GM19372 (cell line): ENCODE results near the gene KCNQ4.

Source experiments
- ATAC-seq: cut with Tn5 transposase; IDR thresholded peaks from one replicate; pipeline ENCODE4 v1.9.1; 2021; ENCODE audit warnings: mild to moderate bottlenecking, low read depth, moderate library complexity; ENCODE audit not compliant: unreplicated experiment

KCNQ4 gene

DNA sequence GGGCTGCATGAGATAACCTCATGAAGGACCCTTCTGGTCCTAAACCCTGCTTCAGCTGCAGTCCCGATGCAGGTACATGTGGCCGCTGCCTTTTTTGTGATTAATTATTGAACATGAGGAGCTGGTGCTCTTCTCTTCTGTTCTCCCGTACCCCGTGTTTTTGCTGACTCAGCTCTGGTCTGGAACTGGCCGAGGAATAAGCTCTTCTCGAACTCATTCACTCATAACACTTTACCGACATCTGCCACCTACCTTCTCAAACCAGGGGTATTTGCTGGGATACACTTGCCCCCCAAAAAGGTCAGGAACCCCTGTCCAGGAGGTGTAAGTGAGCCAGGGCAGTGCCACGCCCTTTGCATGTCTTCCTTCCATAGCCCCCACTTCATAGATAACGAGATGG lies 31.8 kb downstream of the KCNQ4 start:
- ATAC-seq, result no peak

DNA sequence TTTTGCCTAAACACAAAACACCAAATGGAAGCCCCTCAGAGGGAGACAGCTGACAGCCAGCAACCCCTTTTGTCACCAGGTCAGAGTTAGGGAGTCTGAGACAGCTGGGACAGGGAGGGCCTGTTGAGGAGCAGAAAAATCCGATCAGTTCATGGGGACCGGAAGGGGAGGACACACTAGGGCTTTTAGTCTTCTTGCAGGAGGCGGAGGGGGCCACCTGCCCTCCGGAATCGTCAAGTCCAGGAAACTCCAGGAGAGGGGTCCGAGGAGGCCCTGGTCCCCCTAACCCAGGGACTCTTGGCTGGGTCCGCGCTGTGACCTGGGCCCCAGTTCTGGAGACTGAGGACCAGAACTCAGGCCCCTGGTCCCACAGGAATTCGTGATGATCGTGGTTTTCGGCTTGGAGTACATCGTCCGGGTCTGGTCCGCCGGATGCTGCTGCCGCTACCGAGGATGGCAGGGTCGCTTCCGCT lies 34.2 kb downstream of the KCNQ4 start:
- no peak for ATAC-seq

DNA sequence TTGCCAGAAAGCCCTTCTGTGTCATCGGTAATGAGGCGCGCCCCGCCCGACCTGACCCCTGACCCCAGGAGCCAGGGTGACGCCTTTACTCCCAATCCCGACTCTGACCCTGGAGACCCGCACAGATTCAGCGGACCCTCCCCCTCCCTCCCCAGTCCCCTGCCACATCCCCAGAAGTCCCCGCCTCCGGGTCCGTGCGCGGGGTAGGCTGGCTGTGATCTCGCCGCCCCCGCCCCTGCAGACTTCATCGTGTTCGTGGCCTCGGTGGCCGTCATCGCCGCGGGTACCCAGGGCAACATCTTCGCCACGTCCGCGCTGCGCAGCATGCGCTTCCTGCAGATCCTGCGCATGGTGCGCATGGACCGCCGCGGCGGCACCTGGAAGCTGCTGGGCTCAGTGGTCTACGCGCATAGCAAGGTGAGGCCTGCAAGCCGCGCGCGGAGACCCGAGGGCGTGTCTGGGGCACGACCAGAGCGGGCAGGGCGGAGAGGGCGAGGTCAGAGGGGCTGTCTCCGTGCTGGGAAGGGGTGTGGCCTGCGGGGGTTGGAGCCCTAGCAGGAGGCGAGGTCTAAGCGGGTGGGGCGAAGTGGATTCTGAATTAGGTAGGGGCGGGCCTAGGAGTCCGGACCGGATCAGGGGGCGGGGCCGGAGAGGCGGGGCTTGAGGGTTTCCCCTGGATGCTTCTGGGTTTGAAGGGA lies 34.8 kb downstream of the KCNQ4 start:
- peak; percentile 85 for ATAC-seq

DNA sequence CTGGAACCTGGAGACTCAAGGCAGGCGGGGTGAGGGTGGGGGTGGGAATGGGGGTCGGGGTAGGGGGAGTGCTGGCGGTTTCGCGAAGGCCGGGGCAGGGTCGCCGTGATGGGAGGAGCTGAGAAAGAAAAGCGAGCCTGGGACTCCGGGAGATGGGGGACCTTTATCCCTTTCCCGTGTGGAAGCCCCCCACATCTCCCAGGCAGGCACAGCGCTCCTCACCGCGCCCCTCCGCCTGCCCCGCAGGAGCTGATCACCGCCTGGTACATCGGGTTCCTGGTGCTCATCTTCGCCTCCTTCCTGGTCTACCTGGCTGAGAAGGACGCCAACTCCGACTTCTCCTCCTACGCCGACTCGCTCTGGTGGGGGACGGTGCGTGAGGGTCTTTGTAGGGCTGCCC lies 35.5 kb downstream of the KCNQ4 start:
- ATAC-seq, result no peak

DNA sequence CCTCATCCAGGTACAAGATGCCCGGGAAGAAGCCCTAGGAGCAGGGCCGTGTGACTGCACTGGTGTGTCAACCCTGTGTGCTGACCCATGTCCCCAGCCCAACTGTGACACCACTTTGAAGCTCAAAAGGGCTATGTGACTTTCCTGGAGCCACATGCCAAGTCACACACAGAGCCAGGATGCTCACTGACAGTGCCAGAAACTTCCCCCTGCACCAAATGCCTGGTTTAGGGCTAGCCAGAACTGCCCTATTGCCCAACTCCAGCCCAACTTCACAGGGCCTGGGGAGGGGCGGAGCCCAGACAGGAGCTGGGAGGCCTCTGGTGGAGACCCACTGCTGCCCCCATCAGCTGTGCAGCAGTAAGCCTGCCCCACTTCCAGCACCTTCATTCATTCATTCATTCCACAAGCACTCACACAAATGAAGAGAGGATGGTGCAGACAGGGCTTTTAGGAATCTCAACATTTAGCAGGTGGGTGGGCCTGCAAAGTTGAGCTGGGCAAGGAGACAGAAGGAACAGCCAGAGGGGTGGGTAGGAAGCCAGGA lies 36.7 kb downstream of the KCNQ4 start:
- no peak for ATAC-seq

DNA sequence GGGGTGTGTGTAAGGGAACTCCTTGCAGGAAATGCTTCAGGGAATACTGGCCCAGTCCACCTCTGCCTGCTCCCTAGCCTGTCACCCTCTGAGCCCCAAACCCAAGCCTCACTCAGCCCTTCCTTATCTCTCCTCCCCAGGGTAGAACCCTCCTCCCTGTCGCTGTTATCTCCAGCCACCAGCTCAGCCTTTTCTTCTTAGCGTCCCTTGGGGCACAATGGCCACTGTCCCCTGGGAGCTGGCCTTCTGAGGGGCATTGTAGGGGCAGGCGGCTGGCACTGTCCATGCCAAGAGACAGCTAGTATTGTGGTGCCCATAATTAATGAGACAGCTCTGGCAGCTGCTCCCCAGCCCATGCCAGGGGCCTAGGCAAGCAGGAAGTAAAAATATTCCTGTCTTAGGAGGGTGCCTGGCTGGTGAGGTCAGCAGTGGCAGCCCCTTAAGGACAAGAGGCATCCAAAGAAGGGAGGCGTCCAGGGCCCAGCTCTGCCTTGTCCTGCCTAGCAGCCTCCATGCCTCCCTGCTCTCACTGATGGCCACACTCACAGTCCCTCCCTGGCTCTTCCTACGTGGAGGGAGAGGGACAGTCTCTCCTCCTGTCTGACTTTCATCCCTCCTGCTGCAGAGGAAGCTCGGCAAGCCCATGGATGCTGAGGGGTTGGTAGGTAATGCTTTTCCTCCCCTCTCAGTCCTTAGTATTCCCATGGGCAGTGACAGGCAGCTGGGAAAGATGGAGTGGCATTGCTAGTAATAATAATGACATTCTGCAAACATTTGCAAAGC lies 37.5 kb downstream of the KCNQ4 start:
- ATAC-seq, result no peak

DNA sequence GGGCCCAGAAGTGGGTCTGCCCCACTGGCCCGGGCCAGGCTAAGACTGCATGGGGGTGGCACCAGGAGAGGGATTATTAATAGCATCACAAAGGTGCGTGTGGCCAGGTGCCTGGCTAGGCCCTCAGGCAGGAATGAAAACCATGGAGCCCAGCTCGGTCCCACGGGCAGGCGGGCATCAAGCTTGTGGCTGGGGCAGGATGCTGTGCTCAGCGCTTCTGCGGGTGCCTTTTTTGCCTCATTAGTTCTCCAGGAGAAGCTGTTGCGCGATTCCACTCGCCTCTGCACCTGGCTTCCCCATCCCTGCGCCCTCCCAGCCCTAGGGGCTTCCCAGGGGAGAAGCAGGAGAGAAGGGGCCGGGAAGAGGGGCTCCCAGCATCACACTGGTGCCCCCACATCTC lies 39.3 kb downstream of the KCNQ4 start:
- no peak for ATAC-seq

DNA sequence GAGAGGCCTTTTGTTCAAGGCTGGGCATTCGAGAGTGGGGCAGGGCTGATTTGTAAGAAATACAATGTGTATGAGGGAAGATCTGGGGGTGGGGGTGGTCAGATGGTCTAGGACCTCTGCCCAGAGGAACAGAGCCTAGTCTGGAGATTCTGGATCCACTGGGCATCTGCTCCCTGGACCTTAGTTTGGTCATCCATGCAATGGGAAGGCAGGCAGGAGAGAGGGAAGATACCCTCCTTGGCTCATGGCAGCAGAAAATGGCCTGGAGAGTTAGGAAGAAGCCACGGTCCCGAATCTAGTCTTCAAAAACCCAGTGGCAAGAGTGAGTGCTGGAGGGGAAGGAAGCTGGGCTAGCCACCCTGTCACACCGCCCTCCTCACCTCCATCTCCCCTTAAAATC lies 39.8 kb downstream of the KCNQ4 start:
- ATAC-seq, result no peak

DNA sequence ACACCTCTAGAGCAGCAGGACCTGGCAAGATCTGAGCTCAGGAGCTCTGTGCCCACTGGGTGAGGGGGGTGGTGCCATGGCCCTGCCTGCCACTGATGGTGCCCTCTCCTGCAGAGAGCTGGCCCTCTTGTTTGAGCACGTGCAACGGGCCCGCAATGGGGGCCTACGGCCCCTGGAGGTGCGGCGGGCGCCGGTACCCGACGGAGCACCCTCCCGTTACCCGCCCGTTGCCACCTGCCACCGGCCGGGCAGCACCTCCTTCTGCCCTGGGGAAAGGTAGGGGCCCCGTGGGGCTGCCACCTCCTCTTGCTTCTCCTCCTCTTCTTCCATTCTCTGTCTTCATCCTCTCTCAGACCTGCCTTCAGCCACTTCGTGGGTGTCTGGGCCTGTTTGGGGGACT lies 40.4 kb downstream of the KCNQ4 start:
- no peak for ATAC-seq

DNA sequence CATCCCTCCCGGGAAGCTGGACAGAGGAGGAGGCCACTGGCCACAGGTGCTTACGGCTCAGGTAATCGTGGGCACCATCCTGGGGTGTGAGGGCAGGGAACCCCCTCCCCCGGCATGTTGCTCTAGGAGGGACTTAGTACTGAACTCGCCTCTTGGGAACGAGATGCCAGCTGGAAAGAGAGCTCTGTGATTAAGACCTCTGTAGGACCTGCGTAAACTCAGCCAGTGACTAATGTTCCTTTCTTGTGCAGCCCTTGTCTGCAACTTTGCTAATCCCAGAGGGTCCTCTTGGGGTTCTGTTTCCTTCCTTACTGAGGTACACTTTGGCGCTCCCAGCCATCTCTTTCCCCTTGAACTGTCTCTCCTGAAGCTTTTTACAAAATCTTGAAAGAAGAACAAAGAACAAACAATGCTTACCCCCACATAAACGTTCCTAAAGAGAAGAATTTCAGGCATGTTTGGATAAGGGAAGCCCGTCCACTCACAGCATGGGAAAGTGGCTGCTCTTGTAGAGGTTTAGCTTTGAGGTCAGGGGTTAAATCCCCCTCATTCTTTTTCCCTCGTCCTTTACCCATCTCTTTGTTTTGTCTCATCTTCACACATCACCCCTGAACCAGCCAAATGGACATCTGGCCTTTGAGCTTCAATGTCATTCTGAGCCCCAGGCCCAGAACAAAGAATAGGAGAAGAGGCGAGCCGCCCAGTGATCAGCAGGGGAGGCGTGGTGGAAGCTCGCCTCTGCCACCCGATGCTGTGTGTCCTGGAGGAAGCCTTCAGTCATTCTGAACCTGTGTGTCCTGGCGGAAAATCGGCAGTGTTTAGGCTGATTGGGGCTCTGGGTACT lies 41.2 kb downstream of the KCNQ4 start:
- ATAC-seq, result no peak

DNA sequence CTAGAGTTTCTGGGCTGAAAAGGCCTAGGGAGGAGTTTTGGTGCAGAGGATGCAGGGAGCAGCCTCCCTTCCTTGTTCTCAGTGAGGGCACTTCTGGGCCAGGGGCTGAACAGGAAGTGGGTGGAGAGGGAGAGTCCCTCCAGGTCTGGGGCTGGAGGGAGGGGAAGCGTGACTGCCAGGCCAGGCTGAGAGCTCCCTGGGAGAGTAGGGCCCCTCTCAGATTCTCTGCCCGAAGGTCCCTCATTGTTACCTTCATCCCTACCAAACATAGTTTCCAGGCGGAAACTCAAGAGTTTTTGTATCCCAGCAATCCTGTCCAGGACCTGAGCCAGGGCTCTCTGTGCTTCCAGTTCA lies 41.8 kb downstream of the KCNQ4 start:
- no peak for ATAC-seq

DNA sequence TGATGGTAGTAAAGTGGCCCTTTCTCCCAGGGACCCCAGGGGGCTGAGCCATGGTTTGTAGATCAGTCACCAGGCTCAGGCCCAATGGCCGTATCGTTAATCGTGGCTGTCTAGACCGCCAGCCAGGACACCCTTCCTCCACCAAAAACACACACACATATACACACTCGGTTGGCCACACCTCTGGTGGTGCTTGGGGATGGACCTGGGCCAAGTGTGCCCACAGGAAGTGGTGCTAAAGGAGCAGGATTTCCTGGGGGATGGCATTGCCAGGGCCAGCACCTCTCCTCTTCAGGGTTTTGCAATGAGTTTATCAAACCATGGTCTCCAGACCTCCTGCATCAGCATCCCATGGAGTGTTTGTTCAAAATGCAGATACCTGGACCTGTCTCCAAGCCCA lies 42.4 kb downstream of the KCNQ4 start:
- no peak for ATAC-seq

DNA sequence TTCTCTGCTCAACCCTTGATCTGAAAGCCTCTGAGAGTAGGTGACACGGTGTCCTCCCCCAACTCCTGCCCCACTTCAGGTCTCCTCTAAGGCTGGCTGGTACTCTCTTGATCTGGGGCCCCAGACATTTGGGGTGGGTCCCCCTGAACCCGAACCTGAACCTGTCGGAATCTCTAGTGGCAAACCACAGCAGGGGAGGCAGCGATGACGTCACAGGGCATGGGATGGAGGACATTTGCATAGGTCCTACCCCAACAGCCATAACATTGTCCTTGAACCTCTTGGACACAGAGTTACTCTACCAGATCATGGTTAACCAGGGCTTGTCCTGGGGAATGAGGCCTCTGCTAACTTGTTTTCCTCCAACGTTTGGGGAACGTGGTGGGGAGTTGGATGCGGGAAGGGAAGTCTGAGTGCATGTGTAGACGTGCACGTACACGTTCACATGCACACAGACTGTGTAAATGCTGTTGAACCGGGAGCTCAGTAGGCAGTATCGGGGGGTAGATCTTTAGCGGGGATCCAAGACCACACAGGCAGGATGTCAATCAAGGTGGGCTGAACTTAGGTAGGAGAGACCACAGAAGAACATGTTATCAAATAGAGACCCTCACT lies 46.2 kb downstream of the KCNQ4 start:
- ATAC-seq, result no peak

DNA sequence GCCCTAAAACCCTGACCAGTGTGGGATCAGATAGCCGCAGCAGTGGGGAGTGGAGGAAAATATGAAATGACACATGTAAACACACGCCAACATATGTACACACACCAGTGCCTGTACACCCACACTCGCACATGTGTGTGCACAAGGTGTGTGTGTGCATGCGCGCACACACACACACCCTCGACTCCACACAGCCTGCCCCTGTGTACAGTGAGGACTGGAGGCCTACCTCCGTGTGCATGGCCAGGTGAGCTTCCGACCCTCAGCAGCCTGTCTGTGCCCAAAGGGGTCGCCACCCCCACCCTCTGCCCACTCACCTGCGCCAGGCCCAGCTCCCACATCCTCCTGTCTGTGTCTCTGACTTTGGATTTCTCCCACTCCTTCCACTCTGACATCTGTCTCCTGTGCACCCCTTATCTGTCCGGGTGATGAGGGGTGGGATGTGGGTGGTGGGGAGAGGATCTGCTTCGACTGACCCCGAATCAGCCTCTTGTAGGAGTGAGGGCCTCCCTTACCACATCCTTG lies 46.9 kb downstream of the KCNQ4 start:
- ATAC-seq, result no peak

DNA sequence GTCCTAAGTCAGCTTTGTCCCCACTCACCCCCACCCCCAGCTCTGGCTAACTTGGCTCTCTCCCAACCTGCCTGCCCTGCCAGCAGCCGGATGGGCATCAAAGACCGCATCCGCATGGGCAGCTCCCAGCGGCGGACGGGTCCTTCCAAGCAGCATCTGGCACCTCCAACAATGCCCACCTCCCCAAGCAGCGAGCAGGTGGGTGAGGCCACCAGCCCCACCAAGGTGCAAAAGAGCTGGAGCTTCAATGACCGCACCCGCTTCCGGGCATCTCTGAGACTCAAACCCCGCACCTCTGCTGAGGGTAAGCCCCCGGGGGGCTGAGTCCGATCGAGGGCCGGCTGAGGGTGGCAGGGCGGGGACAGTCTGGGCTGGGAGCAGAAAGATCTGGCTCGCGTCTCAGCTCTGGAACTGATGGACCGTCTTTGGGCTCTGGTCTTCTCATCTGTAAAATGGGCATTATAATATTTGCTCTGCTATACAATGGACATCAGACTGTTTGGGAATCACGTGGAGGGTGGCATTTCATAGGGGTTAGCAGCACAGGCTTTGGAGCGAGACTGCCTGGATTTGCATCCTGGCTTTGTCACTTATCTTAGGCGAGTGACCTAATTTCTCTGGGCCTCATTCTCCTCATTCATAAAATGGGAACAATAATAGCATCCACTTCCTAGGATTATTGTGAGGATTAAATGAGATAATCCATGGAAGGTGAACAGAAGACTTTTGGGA lies 47.6 kb downstream of the KCNQ4 start:
- no peak for ATAC-seq

DNA sequence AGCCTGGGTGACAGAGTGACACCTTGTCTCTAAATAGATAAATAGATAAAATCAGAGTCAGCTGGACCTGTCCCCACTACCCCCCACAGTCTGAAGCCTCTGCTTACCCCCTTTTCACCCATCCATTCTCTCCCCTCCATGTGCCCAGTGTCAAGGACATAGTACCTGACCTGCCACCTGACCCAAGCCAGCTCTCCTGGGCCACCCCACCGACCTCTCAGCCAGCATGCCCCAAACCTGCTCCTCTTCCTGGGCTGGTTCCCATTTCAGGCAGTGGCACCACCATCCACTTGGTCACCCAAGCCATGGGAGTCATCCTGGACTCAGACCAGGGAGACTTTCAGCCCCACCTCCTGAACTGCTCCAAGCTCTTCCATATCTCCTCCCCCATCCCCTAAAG lies 50.4 kb downstream of the KCNQ4 start:
- ATAC-seq, result no peak

DNA sequence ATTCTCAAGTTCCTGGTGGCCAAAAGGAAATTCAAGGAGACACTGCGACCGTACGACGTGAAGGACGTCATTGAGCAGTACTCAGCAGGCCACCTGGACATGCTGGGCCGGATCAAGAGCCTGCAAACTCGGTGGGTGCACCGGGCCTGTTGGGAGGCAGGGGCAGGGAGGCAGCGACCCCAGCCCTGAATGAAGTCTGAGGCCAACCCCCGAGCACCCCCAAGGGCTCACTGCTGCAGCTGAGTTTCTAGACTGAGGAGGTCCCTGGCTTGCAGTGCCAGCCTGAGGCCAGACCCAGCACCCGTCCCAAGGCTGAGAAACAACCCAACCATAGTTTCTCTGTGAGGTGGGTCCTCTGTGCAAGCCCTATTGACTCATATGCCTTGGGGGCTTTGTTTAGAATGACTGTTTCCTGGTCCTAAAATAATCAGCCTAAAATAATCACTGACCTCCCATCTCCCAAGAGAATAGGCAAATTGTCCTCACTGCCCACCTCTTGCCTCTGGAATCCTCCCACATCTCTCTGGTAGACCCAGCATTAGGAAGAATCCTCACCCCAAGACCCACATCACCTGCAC lies 51.5 kb downstream of the KCNQ4 start:
- no peak for ATAC-seq

DNA sequence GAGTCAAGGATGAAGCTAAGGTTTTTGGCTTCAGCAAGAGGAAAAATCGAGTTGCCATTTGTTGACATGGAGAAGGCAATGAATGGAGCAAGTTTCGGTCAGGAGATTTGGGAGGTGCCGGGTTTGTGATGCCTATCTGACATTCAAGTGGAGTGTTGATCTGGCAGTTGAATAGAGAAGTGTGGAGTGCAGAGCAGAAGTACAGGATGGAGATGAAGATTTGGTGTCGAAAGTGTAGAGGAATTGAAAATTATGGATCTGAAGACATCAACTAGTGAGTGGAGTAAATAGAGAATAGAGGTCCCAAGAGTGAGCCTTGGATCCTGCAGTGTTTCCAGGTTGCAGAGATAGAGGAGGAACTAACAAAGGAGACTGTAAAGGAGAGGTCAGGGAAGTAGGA lies 52.7 kb downstream of the KCNQ4 start:
- ATAC-seq, result no peak

DNA sequence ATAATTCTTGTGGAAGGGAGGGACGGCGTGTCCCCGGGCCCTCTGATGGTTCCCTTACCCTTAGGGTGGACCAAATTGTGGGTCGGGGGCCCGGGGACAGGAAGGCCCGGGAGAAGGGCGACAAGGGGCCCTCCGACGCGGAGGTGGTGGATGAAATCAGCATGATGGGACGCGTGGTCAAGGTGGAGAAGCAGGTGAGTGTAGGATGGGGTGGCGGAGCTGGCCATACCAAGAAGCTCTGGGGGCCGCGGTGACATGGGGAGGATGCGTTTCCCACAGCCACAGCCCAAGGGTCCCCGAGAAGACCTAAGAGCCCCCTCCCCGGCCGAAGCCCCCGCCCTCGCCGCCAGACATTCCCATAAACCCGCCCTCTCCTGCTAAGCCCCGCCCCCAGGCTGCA lies 54.0 kb downstream of the KCNQ4 start:
- no peak for ATAC-seq
